ENCODE results near the gene ST3GAL6.

Gene ST3GAL6

GRCh38 chr3:98763076-98763475, at the start of gene ST3GAL6:
TSS of gene ST3GAL6 (plus strand) at chr3:98763340. CDS start at chr3:98768441, 5,101 bp downstream.
- H3K4me3 ChIP-seq (ENCODE audit: low read depth, low read length), result no peak within 1 kb of the TSS

GRCh38 chr3:98713984-98714383, 49.2 kb upstream of the ST3GAL6 start:
- H3K4me3 ChIP-seq (ENCODE audit: low read depth, low read length), result no peak overlapping the region

- no peak overlapping the region for H3K4me3 ChIP-seq (ENCODE audit: low read depth, low read length)
Observed at GRCh38 chr3:98717584-98717983, 45.6 kb upstream of the ST3GAL6 start.

GRCh38 chr3:98718730-98719129, 44.4 kb upstream of the ST3GAL6 start:
- H3K4me3 ChIP-seq (ENCODE audit: low read depth, low read length), result no peak overlapping the region

GRCh38 chr3:98721776-98722175, 41.4 kb upstream of the ST3GAL6 start:
- no peak overlapping the region for H3K4me3 ChIP-seq (ENCODE audit: low read depth, low read length)

GRCh38 chr3:98722389-98722788, 40.8 kb upstream of the ST3GAL6 start:
- H3K4me3 ChIP-seq (ENCODE audit: low read depth, low read length), result no peak overlapping the region

GRCh38 chr3:98725352-98725751, 37.8 kb upstream of the ST3GAL6 start:
- H3K4me3 ChIP-seq (ENCODE audit: low read depth, low read length), result no peak overlapping the region

GRCh38 chr3:98726084-98726483, 37.1 kb upstream of the ST3GAL6 start:
- H3K4me3 ChIP-seq (ENCODE audit: low read depth, low read length), result no peak overlapping the region

- H3K4me3 ChIP-seq (ENCODE audit: low read depth, low read length), result no peak overlapping the region
Observed at GRCh38 chr3:98727638-98728037, 35.5 kb upstream of the ST3GAL6 start.

- no peak overlapping the region for H3K4me3 ChIP-seq (ENCODE audit: low read depth, low read length)
Observed at GRCh38 chr3:98728672-98729071, 34.5 kb upstream of the ST3GAL6 start.

- no peak overlapping the region for H3K4me3 ChIP-seq (ENCODE audit: low read depth, low read length)
Observed at GRCh38 chr3:98730338-98730737, 32.8 kb upstream of the ST3GAL6 start.

- no peak overlapping the region for H3K4me3 ChIP-seq (ENCODE audit: low read depth, low read length)
Observed at GRCh38 chr3:98730886-98731537, 32.1 kb upstream of the ST3GAL6 start.

- H3K4me3 ChIP-seq (ENCODE audit: low read depth, low read length), result peak overlapping the region; percentile 55
Observed at GRCh38 chr3:98731720-98732285, 31.3 kb upstream of the ST3GAL6 start.

- H3K4me3 ChIP-seq (ENCODE audit: low read depth, low read length), result peak overlapping the region; percentile 55
Observed at GRCh38 chr3:98732286-98733052, 30.7 kb upstream of the ST3GAL6 start.

GRCh38 chr3:98733053-98733811, 29.9 kb upstream of the ST3GAL6 start:
- peak overlapping the region; percentile 55 for H3K4me3 ChIP-seq (ENCODE audit: low read depth, low read length)

- peak overlapping the region; percentile 55 for H3K4me3 ChIP-seq (ENCODE audit: low read depth, low read length)
Observed at GRCh38 chr3:98733812-98734281, 29.3 kb upstream of the ST3GAL6 start.

- no peak overlapping the region for H3K4me3 ChIP-seq (ENCODE audit: low read depth, low read length)
Observed at GRCh38 chr3:98734306-98734705, 28.8 kb upstream of the ST3GAL6 start.

GRCh38 chr3:98734735-98735134, 28.4 kb upstream of the ST3GAL6 start:
- no peak overlapping the region for H3K4me3 ChIP-seq (ENCODE audit: low read depth, low read length)

GRCh38 chr3:98735296-98735695, 27.8 kb upstream of the ST3GAL6 start:
- H3K4me3 ChIP-seq (ENCODE audit: low read depth, low read length), result no peak overlapping the region

GRCh38 chr3:98735761-98736269, 27.3 kb upstream of the ST3GAL6 start:
- no peak overlapping the region for H3K4me3 ChIP-seq (ENCODE audit: low read depth, low read length)

- no peak overlapping the region for H3K4me3 ChIP-seq (ENCODE audit: low read depth, low read length)
Observed at GRCh38 chr3:98737301-98737700, 25.8 kb upstream of the ST3GAL6 start.

Measured in iPS-11a (cell line).